Activated T-helper 1 cell treated with anti-CD3 and anti-CD28 coated beads, Interleukin-12 subunit alpha, Interleukin-12 subunit beta, Interleukin-2, Interleukin-4 antibody, amounts not matched to agents 30 ng/mL and 10 ng/mL and 1 ng/mL, durations not matched to agents 14 hours and 24 hours and 36 hours (primary cell): Measurements from ENCODE around the gene SH2D5. TPM values are rescaled to one million over a fixed set of nuclear protein-coding genes. Genes with fewer than 3 reads are reported as not detected.

Source experiments
- total RNA-seq: library from RNA; stranded (reverse); gene quantifications from 2 replicates; pipeline ENCODE4 v1.2.3, GENCODE V29; 2022

The SH2D5 gene
- total RNA-seq, 1 donor from 2014 or later: 0.08 TPM

Other genes with a start within 250 kb of the SH2D5 start
- 1.8 and 1.9 TPM in 2 replicates for gene CAMK2N1, start 246.5 kb downstream of the SH2D5 start, total RNA-seq
- gene MUL1, start 224.6 kb downstream of the SH2D5 start, total RNA-seq: 22.0 and 22.8 TPM in 2 replicates
- not detected in 2 replicates for gene FAM43B, start 180.1 kb downstream of the SH2D5 start, total RNA-seq
- not detected in 2 replicates for gene CDA, start 143.6 kb downstream of the SH2D5 start, total RNA-seq
- gene PINK1, start 99.2 kb downstream of the SH2D5 start, total RNA-seq: 2.6 and 3.3 TPM in 2 replicates
- gene DDOST, start 71.3 kb downstream of the SH2D5 start, total RNA-seq: 167 and 174 TPM in 2 replicates
- not detected in 2 replicates for gene KIF17, start 14.7 kb downstream of the SH2D5 start, total RNA-seq
- 212 and 220 TPM in 2 replicates for gene HP1BP3, start 54.6 kb upstream of the SH2D5 start, total RNA-seq